Pericardium fibroblast (primary cell): ENCODE measurements around the gene TTYH2. TPM values are rescaled to one million over a fixed set of nuclear protein-coding genes. Genes with fewer than 3 reads are reported as not detected.

Source experiments
- total RNA-seq: library from RNA; depleted of rRNA; stranded (reverse); fragments of >200 nt; gene quantifications from 2 replicates; pipeline ENCODE4 v1.2.3, GENCODE V29; 2015

TTYH2 gene
- 11.9 and 18.2 TPM in 2 replicates for total RNA-seq

DNA sequence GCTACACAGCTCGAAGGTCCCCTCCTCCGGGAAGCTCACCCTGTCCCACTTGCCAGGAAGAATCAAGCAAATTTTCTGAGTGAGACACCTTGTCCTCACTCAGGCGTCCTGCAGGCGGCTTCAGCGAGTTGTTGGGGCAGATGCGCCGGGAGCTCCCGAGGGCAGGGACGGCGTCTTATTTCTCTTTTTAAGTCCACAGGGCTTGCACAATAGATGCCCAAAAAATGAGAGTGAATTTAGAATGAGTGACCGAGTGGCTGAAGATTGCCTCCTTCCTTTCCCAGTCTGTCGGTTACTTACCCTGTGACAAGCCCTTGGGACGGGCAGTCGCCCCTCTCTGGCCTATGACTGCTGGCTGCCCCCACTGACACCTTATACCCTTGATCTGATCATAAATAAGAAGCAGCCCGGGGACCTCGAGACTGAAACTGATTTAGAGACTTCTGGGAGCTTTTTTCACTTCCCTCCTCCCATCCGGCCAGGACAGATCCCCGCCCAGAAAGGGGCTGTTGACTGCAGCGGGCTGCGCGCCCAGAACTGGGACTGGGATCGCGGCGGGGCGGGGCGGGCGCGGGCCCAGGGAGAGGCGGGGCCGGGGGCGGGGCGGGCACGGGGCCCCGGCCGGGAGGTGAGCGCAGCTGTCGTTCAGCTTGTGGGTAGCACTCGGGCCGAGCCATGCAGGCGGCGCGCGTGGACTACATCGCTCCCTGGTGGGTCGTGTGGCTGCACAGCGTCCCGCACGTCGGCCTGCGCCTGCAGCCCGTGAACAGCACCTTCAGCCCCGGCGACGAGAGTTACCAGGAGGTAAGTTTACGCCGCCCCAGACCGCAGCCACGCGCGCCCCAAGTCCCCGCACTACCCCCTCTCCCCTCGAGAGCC is at the start of gene TTYH2:
Gene TTYH2 (plus strand): TSS at position 659 of the 879 bp plus-strand sequence. CDS start 17 bp downstream, at position 676.

GRCh38 chr17:74203439-74204240 is 9.7 kb upstream of the TTYH2 start, which contains the start of gene RPL38:
RPL38 (plus strand) TSS chr17:74203678; CDS start chr17:74203956, 278 bp downstream.

DNA sequence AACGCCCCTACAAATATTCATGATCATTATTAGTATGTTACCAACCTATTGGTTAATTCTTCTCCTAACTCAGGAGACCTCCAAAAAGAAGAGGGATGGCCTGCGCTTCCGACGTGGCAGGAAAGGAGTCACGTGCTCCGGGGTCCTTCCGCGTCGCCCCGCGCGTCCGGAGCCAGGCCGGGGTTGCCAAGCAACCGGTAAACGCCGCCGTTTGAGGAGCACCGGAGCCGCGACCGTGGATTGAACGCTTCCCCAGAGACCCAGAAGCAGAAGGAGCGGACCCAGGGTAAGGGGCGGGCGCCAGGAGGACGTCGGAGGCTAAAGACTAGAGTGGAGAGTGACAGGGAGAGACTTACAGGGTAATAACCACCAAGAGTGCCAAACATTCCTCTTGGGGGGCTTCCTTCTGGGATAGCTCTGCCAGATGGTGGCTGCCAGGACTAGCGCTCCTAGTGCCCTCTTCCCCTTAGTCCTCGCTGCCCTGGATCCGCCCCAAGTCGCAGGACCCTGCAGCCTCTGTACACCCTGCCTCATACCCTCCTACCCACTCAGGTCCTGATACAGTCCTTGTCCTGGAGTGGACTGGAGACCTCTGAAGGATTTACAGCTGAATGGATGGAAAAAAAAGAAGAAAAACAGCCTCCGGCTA is 60.8 kb downstream of the TTYH2 start, which contains the start of gene DNAI2:
Gene DNAI2 (plus strand): TSS at position 175 of the 649 bp plus-strand sequence. CDS start 7,584 bp downstream, outside the sequence.

Other genes with a start within 250 kb of the TTYH2 start
- gene RPL38, start 9.9 kb upstream of the TTYH2 start, total RNA-seq = 1,163 and 1,192 TPM in 2 replicates
- gene DNAI2, start 60.7 kb downstream of the TTYH2 start, total RNA-seq = not detected in 2 replicates
- gene KIF19, start 112.7 kb downstream of the TTYH2 start, total RNA-seq = not detected in 2 replicates
- gene BTBD17, start 148.3 kb downstream of the TTYH2 start, total RNA-seq = not detected in 2 replicates
- not detected in 2 replicates for gene GPR142, start 153.9 kb downstream of the TTYH2 start, total RNA-seq
- gene GPRC5C, start 218.5 kb downstream of the TTYH2 start, total RNA-seq = 6.9 and 54.8 TPM in 2 replicates